ENCODE data around the gene ARHGEF10L.

The ARHGEF10L gene

DNA sequence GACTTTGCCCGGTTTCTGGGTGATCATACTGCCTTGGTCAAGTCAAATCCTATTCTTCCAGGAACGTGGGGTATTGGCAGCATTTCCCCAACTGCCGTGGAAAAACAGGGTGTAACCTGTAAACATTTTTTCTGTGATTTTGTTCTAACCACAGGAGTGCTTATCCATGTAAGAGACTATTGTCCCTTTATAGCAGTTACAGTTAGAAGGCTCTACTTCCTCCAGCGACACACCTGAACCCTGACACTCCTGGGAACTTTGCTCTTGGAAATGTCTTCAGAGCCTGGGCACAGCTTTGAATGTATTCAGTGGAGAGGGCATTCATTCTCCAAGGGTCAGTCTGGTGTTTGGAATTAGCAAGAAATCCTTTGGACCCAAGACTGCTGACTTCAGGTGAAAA is 26.4 kb upstream of the ARHGEF10L start:
- TF ChIP-seq, protein P1, sequence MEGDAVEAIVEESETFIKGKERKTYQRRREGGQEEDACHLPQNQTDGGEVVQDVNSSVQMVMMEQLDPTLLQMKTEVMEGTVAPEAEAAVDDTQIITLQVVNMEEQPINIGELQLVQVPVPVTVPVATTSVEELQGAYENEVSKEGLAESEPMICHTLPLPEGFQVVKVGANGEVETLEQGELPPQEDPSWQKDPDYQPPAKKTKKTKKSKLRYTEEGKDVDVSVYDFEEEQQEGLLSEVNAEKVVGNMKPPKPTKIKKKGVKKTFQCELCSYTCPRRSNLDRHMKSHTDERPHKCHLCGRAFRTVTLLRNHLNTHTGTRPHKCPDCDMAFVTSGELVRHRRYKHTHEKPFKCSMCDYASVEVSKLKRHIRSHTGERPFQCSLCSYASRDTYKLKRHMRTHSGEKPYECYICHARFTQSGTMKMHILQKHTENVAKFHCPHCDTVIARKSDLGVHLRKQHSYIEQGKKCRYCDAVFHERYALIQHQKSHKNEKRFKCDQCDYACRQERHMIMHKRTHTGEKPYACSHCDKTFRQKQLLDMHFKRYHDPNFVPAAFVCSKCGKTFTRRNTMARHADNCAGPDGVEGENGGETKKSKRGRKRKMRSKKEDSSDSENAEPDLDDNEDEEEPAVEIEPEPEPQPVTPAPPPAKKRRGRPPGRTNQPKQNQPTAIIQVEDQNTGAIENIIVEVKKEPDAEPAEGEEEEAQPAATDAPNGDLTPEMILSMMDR (IDR thresholded peaks at IDR 0.05; ENCODE audit: insufficient read depth, low read depth, low read length, missing control alignments), result no peak
- no peak overlapping the region for H3K4me3 ChIP-seq (ENCODE audit: low read length)
- DNase-seq (ENCODE audit: low read depth), result no peak

DNA sequence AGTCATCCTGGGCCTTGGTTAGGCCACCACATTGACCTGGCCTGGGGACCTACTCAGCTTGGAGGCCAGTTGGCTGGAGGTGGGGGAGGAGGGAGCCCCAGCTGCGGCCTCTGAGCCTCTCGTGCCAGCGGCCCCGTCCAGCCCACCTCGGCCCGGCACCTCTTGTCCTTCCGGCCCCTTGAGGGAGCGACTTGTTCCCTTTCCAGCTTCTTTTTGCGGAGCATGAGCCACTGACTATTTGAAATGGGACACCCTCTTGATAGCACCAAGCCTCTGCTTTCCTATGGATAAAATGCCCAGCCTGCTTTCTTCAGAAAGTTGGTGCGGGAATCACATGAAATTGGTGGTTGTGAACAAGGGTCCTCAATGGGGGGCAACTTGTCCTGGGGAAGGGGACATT is 24.7 kb upstream of the ARHGEF10L start:
- TF ChIP-seq, protein P1 (IDR thresholded peaks at IDR 0.05; ENCODE audit: insufficient read depth, low read depth, low read length, missing control alignments), result no peak
- DNase-seq (ENCODE audit: low read depth), result no peak
- H3K4me3 ChIP-seq (ENCODE audit: low read length), result no peak overlapping the region

DNA sequence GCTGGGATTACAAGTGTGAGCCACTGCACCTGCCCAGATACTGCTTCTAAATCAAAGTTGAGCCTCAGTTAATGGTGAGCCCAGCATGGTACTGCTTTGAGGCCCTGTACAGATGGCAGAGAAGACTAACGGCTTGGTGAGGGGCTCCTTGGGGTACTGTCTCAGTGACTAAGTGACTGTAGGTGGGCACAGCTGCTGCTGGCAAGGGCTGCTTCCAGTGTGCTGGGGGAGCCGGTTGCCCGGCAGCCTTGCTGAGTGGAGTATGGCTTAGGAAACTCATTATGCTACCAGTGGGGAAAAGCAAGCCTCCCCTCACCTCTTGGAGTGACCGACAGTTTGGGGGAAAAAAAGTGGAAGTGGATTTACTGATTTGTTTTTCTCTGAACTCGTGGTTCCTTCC is 23.6 kb upstream of the ARHGEF10L start:
- TF ChIP-seq, protein P1 (IDR thresholded peaks at IDR 0.05; ENCODE audit: insufficient read depth, low read depth, low read length, missing control alignments), result no peak
- no peak overlapping the region for H3K4me3 ChIP-seq (ENCODE audit: low read length)
- DNase-seq (ENCODE audit: low read depth), result no peak

DNA sequence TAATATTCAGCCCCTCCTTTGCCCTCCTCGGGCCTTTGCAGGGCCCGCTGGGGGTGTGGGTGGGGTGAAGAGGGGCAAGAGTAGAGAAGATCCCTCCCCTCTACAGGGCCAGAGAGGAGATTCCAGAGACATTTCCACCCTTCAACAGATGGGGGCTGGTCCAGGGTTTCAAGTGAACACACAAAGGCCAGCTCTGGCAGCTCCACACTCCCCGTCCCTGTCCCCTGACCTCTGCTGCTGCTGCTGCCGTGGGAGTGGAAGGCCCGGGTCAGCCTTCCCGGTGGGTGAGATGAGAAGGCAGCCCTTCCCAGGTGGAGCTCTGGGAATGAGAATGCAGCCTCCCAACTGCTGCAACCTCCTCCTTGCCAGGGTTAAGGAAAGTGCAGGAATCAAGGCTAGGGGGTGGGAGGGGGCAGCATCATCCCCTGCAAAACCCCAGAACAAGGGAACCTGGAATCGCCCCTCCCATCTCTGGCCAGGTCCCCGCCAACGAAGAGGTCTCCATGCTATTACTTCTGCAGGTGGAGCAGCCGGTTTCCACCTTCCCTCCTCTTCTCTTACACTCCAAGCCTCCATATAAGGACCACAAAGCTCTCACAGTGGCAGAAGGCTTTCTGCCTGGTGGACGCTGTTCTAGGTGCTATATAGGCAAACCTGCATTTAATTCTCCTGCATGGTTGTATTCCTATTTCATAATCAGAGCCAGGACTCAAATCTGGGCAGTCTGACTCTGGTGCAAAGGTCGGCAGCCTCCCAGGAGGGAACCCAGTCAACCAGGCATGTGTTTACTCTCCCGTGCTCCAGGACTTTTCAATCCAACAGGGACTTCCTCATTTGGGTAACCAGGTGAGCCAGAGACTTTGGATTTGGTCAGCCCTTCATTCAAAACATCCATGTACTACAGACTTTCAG is 22.9 kb upstream of the ARHGEF10L start:
- H3K4me3 ChIP-seq (ENCODE audit: low read length), result no peak overlapping the region
- DNase-seq (ENCODE audit: low read depth), result no peak
- TF ChIP-seq, protein P1 (IDR thresholded peaks at IDR 0.05; ENCODE audit: insufficient read depth, low read depth, low read length, missing control alignments), result no peak

DNA sequence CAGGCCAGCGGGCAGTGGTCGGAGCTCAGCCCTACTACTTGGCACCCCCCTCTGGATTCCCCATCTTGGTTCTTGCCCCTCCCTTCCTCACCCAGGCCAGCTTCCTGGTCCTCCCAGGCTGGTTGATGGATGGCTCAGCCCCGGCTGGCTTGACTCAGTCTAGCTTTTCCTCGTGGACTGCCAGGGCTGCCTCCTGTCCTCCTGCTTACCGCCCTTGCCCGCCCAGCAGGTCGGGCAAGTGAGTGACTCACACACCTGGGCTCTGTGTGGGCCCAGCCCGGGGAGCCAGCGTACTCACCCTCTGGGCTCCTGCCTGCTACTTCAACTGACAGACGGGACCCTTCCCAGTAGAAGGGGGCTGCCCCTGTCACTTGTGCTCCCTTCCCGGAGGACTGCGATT is 19.5 kb upstream of the ARHGEF10L start:
- H3K4me3 ChIP-seq (ENCODE audit: low read length), result peak overlapping the region; percentile 60
- TF ChIP-seq, protein P1 (IDR thresholded peaks at IDR 0.05; ENCODE audit: insufficient read depth, low read depth, low read length, missing control alignments), result no peak
- peak; percentile 96 for DNase-seq (ENCODE audit: low read depth)

DNA sequence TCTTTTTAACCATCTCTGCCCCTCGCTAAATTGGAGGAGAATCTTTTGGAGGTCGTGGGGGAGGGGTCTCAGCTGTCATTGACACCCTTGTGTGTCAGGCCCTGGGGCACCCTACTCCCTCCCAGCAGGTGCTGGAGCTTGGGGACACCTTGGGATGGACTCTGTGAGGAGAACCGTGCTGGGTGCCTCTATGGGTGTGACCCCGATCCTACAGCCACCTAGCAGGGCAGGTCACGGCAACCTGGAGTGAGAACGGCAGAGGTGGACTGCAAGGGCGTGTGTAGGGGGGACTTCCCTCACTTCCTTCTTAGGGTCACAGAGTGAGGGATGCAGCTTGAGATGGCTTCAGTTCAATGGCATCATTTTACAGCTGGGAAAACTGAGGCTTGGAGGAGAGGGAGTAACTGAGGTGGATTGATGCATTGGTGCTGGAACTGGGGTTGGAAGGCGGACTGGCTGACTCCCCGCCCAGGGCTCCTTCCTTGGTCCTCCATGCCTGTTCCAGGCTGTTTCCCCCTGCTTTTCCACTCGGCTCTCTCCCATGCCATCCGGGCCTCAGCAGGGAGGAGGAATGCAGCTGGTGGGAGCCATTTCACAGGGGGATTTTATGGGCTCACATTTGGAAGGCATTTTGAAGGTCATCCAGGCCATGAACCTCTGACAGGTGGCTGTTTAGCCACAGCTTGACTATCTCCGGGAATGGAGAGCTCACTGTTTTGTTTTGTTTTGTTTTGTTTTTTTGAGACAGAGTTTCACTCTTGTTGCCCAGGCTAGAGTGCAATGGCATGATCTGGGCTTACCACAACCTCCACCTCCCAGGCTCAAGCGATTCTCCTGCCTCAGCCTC is 18.8 kb upstream of the ARHGEF10L start:
- no peak for DNase-seq (ENCODE audit: low read depth)
- H3K4me3 ChIP-seq (ENCODE audit: low read length), result peak overlapping the region; percentile 60
- TF ChIP-seq, protein P1 (IDR thresholded peaks at IDR 0.05; ENCODE audit: insufficient read depth, low read depth, low read length, missing control alignments), result no peak

Data from epithelial cell of esophagus (primary cell).